GM12873 (cell line): ENCODE measurements around the gene SHOC2.

ENCODE experiments used
- TF ChIP-seq, protein P1 (sequence below): IDR thresholded peaks from 2 replicates; pipeline ENCODE4 v1.5.1; 2012; ENCODE audit warnings: low read depth, mild to moderate bottlenecking, moderate library complexity, low read length, control low read depth; ENCODE audit not compliant: insufficient read depth; ENCODE audit errors: missing control alignments

Gene SHOC2

DNA sequence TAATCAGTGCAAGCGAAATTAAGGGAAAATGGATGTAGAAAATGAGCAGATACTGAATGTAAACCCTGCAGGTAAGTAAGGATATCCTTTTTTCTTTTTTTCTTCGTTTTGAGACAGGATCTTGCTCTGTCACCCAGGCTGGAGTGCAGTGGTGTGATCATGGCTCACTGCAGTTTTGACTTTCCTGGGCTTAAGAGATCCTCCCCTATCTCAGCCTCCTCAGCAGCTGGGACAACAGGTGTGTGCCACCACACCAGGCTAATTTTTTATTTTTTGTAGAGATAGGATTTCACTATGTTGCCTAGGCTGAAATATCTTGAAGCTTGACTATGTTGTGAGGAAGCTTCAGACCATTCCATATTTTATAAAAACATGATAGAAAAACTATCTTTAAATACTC is 43.4 kb upstream of the SHOC2 start:
- TF ChIP-seq, protein P1, sequence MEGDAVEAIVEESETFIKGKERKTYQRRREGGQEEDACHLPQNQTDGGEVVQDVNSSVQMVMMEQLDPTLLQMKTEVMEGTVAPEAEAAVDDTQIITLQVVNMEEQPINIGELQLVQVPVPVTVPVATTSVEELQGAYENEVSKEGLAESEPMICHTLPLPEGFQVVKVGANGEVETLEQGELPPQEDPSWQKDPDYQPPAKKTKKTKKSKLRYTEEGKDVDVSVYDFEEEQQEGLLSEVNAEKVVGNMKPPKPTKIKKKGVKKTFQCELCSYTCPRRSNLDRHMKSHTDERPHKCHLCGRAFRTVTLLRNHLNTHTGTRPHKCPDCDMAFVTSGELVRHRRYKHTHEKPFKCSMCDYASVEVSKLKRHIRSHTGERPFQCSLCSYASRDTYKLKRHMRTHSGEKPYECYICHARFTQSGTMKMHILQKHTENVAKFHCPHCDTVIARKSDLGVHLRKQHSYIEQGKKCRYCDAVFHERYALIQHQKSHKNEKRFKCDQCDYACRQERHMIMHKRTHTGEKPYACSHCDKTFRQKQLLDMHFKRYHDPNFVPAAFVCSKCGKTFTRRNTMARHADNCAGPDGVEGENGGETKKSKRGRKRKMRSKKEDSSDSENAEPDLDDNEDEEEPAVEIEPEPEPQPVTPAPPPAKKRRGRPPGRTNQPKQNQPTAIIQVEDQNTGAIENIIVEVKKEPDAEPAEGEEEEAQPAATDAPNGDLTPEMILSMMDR, result no peak

DNA sequence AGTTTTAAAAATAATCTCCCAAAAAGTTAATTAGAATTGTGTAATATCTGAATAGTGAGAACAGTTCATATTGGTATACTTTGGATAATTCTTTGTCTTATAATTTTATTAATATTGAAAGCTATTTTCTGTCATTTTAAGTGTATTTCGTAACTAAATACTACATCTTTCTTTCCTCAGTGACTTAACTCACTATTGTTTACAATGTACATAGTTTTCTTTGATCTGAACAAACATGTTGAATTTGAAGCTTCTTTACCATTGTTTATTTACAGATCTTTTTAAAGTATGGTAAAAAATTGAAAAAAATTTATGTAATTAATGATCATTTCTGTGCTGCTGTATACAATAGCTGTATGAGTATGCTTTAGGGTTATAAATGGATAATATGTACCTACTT is 42.6 kb upstream of the SHOC2 start:
- TF ChIP-seq, protein P1, result no peak

DNA sequence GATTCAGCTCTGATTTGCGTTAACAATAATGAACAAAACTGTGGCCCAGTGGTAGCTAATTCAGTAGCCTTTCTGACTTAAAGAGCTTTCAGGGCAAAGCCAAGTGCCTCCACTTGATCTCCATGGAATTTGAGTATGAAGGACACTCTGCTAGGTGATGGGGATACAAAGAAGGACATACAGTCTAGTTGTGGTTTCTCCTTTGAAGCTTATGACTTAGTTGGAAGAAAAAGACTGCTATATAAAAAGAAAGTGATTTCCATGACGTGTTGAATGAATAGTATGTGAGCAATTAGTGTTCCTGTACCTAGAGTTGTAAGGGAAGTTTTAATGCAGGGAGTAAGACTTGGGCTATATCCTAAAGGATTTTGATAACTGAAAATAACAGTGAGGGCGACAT is 39.4 kb upstream of the SHOC2 start:
- TF ChIP-seq, protein P1, result no peak

DNA sequence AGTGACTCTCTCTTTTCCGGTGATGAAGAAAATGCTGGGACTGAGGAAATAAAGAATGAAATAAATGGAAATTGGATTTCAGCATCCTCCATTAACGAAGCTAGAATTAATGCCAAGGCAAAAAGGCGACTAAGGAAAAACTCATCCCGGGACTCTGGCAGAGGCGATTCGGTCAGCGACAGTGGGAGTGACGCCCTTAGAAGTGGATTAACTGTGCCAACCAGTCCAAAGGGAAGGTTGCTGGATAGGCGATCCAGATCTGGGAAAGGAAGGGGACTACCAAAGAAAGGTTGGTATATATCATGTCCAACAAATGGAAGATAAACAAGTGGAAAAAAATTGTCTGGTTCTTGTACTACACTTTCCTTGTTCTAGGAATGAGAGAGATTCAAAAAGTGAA is 38.2 kb upstream of the SHOC2 start:
- TF ChIP-seq, protein P1, result no peak

DNA sequence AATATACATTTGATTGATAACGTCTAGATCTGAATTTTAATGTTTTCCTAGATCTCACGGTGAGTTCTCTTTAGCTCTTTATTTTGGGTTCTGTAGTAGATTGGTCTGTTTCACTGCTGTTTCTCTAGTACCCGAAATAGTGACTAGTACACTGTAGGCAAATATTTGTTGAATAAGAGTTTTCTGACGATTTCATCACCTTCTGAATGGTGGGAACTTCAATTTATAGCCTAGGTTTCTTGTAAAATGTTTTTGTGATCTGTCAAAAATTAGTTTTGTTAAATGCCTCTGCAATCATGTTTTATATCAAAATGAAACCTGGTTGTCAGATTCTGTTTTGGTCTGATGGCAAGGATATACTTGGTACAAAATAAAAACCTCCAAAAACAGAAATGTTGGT is 37.5 kb upstream of the SHOC2 start:
- TF ChIP-seq, protein P1, result no peak

DNA sequence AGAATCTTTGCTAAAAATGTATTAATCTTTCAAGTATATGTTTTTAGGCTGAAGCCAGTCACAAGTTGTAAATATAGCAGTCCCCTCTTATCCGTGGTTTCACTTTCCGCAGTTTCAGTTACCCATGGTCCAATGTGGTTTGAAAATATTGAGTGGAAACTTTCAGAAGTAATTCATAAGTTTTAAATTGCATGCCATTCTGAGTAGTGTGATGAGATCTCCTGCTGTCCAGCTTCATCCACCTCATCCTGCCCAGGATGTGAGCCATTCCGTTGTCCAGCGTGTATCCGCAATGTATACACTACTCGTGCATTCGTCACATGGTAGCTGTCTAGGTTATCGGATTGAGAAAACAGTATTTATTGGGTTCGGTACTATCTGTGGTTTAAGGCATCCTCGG is 35.5 kb upstream of the SHOC2 start:
- TF ChIP-seq, protein P1, result no peak

DNA sequence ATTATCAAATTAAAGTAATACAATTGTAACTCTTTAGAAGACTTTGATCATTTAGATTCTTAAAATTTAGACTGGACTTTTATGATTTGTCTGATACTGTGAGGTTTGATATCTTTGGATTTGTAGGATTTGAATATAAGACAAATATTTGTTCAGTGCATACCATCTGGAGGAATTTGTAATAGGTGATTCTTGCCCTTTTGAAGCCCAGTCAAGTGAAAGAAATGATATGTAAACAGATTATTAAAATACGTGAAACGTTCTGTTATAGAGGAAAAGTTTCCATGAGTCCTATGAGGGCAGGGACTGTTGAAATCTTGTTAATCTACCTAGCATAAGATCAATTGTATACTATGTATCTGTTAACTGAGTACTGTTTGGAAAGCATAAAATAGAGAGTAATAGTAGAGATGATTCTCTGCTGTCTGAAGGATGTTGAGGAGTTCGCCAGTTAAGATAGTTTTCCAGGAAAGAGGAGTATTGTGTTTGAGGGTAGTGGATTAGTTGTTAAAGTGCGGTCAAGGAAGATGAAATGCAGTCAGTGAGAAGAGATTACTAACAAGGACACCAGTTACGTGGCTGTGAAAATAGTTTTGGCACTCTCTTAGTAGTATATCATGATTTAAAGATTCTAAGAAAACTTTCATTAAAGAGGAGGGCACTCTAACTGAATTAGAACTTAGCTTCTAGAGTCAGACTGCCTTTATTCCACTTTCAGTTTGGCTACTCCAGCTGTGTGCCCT is 33.3 kb upstream of the SHOC2 start:
- TF ChIP-seq, protein P1, result no peak
